ENCODE data around the gene SLC44A3.

Gene SLC44A3

GRCh38 chr1:94819238-94819944, 766 bp upstream of the SLC44A3 start:
- H3K9me3 ChIP-seq (ENCODE audit: control insufficient read depth in 1 of 2, low read length in 2 of 2), result no peaks in the 10 kb centered on the region
- H3K4me1 ChIP-seq (ENCODE audit: control insufficient read depth in 1 of 2, insufficient read depth in 2 of 2, low read length in 2 of 2), result no peaks in the 10 kb centered on the region
- peaks cover 4% of the 10 kb centered on the region for H3K27me3 ChIP-seq (ENCODE audit: low read depth, low read length)
- H3K27ac ChIP-seq (ENCODE audit: low read length), result peak overlapping the region; percentile 70
- no peaks in the 10 kb centered on the region for H3K36me3 ChIP-seq (ENCODE audit: control insufficient read depth in 1 of 2, insufficient read depth in 2 of 2, low read length in 2 of 2)
- H3K4me3 ChIP-seq (ENCODE audit: low read depth in 1 of 2, low read length in 2 of 2), result peak overlapping the region; percentile 64 to 73

GRCh38 chr1:94820936-94821335, 779 bp downstream of the SLC44A3 start:
- H3K4me3 ChIP-seq (ENCODE audit: low read depth in 1 of 2, low read length in 2 of 2), result peak overlapping the region; percentile 62 to 64
- peaks cover 4% of the 10 kb centered on the region for H3K27me3 ChIP-seq (ENCODE audit: low read depth, low read length)
- H3K36me3 ChIP-seq (ENCODE audit: control insufficient read depth in 1 of 2, insufficient read depth in 2 of 2, low read length in 2 of 2), result no peaks in the 10 kb centered on the region
- no peaks in the 10 kb centered on the region for H3K9me3 ChIP-seq (ENCODE audit: control insufficient read depth in 1 of 2, low read length in 2 of 2)
- H3K4me1 ChIP-seq (ENCODE audit: control insufficient read depth in 1 of 2, insufficient read depth in 2 of 2, low read length in 2 of 2), result no peaks in the 10 kb centered on the region
- peak overlapping the region; percentile 52 for H3K27ac ChIP-seq (ENCODE audit: low read length)

DNA sequence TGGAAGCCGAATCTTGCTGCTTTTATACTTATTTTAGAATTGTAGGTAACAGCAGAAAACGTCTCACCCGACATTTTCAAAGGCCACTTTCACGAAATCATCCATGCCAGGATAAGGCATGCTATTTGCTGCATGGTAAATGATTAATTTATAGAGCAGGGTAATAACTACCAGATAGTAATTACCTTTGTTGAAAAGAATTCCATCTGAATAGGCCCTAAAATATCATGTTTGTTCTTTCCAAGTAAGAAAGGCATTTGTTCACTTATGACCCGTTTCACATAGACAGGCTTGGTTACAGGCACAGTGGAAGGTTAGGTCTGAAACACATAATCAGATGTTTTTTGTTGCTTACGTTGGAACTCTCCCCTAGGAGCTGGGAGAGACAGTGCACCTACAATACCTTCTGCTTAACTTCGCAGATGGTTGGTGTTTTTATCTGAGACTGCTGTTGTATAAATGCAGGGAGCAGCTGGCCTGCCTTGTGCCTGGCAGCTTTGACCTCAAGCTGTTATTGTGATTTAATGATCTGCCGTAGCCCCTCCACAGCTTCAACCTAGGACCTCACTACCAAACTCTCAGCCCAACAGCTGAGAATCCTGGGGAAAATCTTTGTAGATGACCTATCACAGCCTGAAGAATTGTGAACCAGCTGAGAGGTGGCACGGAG, 1.6 kb downstream of the SLC44A3 start:
- no peaks in the 10 kb centered on the region for H3K9me3 ChIP-seq (ENCODE audit: control insufficient read depth in 1 of 2, low read length in 2 of 2)
- H3K27me3 ChIP-seq (ENCODE audit: low read depth, low read length), result peaks cover 4% of the 10 kb centered on the region
- H3K4me1 ChIP-seq (ENCODE audit: control insufficient read depth in 1 of 2, insufficient read depth in 2 of 2, low read length in 2 of 2), result no peaks in the 10 kb centered on the region
- no peak overlapping the region for H3K27ac ChIP-seq (ENCODE audit: low read length)
- H3K4me3 ChIP-seq (ENCODE audit: low read depth in 1 of 2, low read length in 2 of 2), result peak overlapping the region in 1 of 2 donors; percentile 62
- no peaks in the 10 kb centered on the region for H3K36me3 ChIP-seq (ENCODE audit: control insufficient read depth in 1 of 2, insufficient read depth in 2 of 2, low read length in 2 of 2)

DNA sequence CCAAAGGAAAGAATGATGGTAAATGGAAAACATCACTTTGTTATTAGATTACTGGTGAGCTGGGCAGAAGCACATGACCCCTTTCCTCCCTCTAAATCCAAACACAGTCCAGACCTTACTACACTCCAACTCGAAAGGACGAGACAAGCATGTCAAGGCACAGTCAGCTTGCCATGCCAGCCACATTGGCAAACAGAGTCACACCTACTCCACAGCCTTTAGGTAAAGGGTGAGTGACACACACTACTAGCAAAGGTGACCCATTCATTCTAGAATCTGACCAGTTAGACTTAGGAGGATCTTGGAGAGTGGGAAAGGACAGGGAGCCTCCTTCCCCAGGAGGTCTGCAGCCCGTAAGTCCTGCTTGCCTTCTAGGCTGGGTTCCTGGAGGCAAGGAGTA, 3.0 kb downstream of the SLC44A3 start:
- no peak overlapping the region for H3K27ac ChIP-seq (ENCODE audit: low read length)
- peaks cover 4% of the 10 kb centered on the region for H3K27me3 ChIP-seq (ENCODE audit: low read depth, low read length)
- peaks cover 0 to 6% of the 10 kb centered on the region in 2 donors for H3K36me3 ChIP-seq (ENCODE audit: control insufficient read depth in 1 of 2, insufficient read depth in 2 of 2, low read length in 2 of 2)
- H3K4me1 ChIP-seq (ENCODE audit: control insufficient read depth in 1 of 2, insufficient read depth in 2 of 2, low read length in 2 of 2), result no peaks in the 10 kb centered on the region
- H3K9me3 ChIP-seq (ENCODE audit: control insufficient read depth in 1 of 2, low read length in 2 of 2), result no peaks in the 10 kb centered on the region
- no peak overlapping the region for H3K4me3 ChIP-seq (ENCODE audit: low read depth in 1 of 2, low read length in 2 of 2)

GRCh38 chr1:94825936-94826335, 5.8 kb downstream of the SLC44A3 start:
- Histone ChIP-seq H3K9me3 (ENCODE audit: control insufficient read depth in 1 of 2, low read length in 2 of 2) (no peaks in the 10 kb centered on the region), H3K27ac (ENCODE audit: low read length) (no peak overlapping the region), H3K4me3 (ENCODE audit: low read depth in 1 of 2, low read length in 2 of 2) (no peak overlapping the region), H3K36me3 (ENCODE audit: control insufficient read depth in 1 of 2, insufficient read depth in 2 of 2, low read length in 2 of 2) (peaks cover 0 to 15% of the 10 kb centered on the region in 2 donors), H3K27me3 (ENCODE audit: low read depth, low read length) (no peaks in the 10 kb centered on the region), H3K4me1 (ENCODE audit: control insufficient read depth in 1 of 2, insufficient read depth in 2 of 2, low read length in 2 of 2) (no peaks in the 10 kb centered on the region)

- no peaks in the 10 kb centered on the region for H3K27me3 ChIP-seq (ENCODE audit: low read depth, low read length)
- no peak overlapping the region for H3K27ac ChIP-seq (ENCODE audit: low read length)
- no peaks in the 10 kb centered on the region for H3K4me1 ChIP-seq (ENCODE audit: control insufficient read depth in 1 of 2, insufficient read depth in 2 of 2, low read length in 2 of 2)
- no peaks in the 10 kb centered on the region for H3K9me3 ChIP-seq (ENCODE audit: control insufficient read depth in 1 of 2, low read length in 2 of 2)
- no peak overlapping the region for H3K4me3 ChIP-seq (ENCODE audit: low read depth in 1 of 2, low read length in 2 of 2)
- peaks cover 0 to 15% of the 10 kb centered on the region in 2 donors for H3K36me3 ChIP-seq (ENCODE audit: control insufficient read depth in 1 of 2, insufficient read depth in 2 of 2, low read length in 2 of 2)
These were observed 7.3 kb downstream of the SLC44A3 start for GRCh38 chr1:94827434-94827833.

- H3K9me3 ChIP-seq (ENCODE audit: control insufficient read depth in 1 of 2, low read length in 2 of 2), result no peaks in the 10 kb centered on the region
- H3K4me3 ChIP-seq (ENCODE audit: low read depth in 1 of 2, low read length in 2 of 2), result no peak overlapping the region
- H3K27ac ChIP-seq (ENCODE audit: low read length), result no peak overlapping the region
- no peaks in the 10 kb centered on the region for H3K27me3 ChIP-seq (ENCODE audit: low read depth, low read length)
- H3K36me3 ChIP-seq (ENCODE audit: control insufficient read depth in 1 of 2, insufficient read depth in 2 of 2, low read length in 2 of 2), result peaks cover 0 to 15% of the 10 kb centered on the region in 2 donors
- H3K4me1 ChIP-seq (ENCODE audit: control insufficient read depth in 1 of 2, insufficient read depth in 2 of 2, low read length in 2 of 2), result no peaks in the 10 kb centered on the region
These were observed 8.1 kb downstream of the SLC44A3 start for GRCh38 chr1:94828251-94828650.

- no peak overlapping the region for H3K4me3 ChIP-seq (ENCODE audit: low read depth in 1 of 2, low read length in 2 of 2)
- no peaks in the 10 kb centered on the region for H3K27me3 ChIP-seq (ENCODE audit: low read depth, low read length)
- H3K36me3 ChIP-seq (ENCODE audit: control insufficient read depth in 1 of 2, insufficient read depth in 2 of 2, low read length in 2 of 2), result peaks cover 0 to 15% of the 10 kb centered on the region in 2 donors
- H3K4me1 ChIP-seq (ENCODE audit: control insufficient read depth in 1 of 2, insufficient read depth in 2 of 2, low read length in 2 of 2), result no peaks in the 10 kb centered on the region
- no peak overlapping the region for H3K27ac ChIP-seq (ENCODE audit: low read length)
- no peaks in the 10 kb centered on the region for H3K9me3 ChIP-seq (ENCODE audit: control insufficient read depth in 1 of 2, low read length in 2 of 2)
These were observed 11.5 kb downstream of the SLC44A3 start for GRCh38 chr1:94831641-94832040.

DNA sequence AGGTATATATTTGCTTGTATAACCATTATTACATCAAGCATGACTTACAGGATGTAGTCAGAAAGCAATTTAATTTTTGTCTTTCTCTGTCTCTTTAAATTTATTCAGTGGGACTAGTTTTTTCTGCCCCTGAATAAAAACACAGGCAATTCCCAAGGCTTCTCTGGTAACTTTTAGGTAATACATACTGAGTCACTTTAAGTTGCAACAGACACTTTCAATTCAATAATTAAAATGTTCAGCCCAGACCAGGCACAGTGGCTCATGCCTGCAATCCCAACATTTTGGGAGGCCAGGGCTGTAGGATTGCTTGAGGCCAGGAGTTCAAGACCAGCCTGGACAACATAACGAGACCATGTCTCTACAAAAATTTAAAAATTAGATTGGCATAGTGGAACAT, 12.3 kb downstream of the SLC44A3 start:
- no peaks in the 10 kb centered on the region for H3K4me1 ChIP-seq (ENCODE audit: control insufficient read depth in 1 of 2, insufficient read depth in 2 of 2, low read length in 2 of 2)
- H3K4me3 ChIP-seq (ENCODE audit: low read depth in 1 of 2, low read length in 2 of 2), result no peak overlapping the region
- peaks cover 0 to 13% of the 10 kb centered on the region in 2 donors for H3K36me3 ChIP-seq (ENCODE audit: control insufficient read depth in 1 of 2, insufficient read depth in 2 of 2, low read length in 2 of 2)
- H3K9me3 ChIP-seq (ENCODE audit: control insufficient read depth in 1 of 2, low read length in 2 of 2), result no peaks in the 10 kb centered on the region
- no peaks in the 10 kb centered on the region for H3K27me3 ChIP-seq (ENCODE audit: low read depth, low read length)
- H3K27ac ChIP-seq (ENCODE audit: low read length), result no peak overlapping the region

DNA sequence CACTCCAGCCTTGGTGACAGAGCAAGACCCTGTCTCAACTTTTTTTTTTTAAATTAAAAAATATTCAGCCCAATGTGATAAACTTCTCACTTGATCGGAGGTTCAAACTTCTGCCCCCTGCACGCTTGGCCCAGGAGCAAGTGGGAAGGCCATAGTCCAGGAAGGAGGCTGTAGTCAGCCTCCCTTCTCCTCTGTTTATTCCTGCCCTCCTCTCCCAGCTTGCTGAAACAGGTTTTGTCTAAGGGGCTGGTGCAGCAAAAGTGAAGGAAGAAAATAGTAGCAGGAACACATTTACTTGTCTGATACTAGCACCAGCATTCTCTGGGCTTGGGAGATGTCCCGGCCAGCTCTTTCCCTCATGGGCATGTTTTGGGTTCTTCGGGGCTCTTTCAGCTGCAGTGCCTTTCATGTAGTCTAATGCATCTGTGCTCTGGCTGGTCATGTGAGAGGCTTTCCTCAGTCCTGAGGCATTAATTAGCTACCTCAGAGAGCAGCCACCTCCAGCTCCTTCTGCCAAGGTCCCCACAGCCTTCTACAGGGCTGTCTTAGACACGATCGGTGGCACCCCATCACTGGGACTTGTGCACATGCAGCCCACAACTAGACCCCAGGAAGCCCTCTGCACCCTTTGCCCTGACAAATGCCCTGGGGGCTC, 12.9 kb downstream of the SLC44A3 start:
- no peaks in the 10 kb centered on the region for H3K27me3 ChIP-seq (ENCODE audit: low read depth, low read length)
- no peak overlapping the region for H3K27ac ChIP-seq (ENCODE audit: low read length)
- no peaks in the 10 kb centered on the region for H3K9me3 ChIP-seq (ENCODE audit: control insufficient read depth in 1 of 2, low read length in 2 of 2)
- no peak overlapping the region for H3K4me3 ChIP-seq (ENCODE audit: low read depth in 1 of 2, low read length in 2 of 2)
- H3K36me3 ChIP-seq (ENCODE audit: control insufficient read depth in 1 of 2, insufficient read depth in 2 of 2, low read length in 2 of 2), result peaks cover 0 to 9% of the 10 kb centered on the region in 2 donors
- no peaks in the 10 kb centered on the region for H3K4me1 ChIP-seq (ENCODE audit: control insufficient read depth in 1 of 2, insufficient read depth in 2 of 2, low read length in 2 of 2)

DNA sequence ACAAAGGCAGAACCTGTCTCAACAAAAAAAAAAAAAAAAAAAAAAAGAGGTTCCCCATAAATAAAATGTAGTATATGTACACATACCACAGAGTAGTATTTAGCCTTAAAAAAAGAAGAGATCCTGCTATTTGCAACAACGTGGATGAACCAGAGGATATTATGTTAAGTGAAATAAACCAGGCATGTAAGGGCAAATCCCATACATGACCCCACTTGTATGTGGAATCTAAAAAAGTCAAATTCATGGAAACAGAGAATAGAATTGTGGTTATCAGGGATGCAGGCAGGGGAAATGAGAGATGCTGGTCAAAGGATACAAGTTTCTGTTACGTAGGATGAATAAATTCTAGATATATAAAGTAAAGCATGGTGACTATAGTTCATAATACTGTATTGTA, 16.7 kb downstream of the SLC44A3 start:
- Histone ChIP-seq H3K9me3 (ENCODE audit: control insufficient read depth in 1 of 2, low read length in 2 of 2) (no peaks in the 10 kb centered on the region), H3K27me3 (ENCODE audit: low read depth, low read length) (no peaks in the 10 kb centered on the region), H3K27ac (ENCODE audit: low read length) (no peak overlapping the region), H3K4me1 (ENCODE audit: control insufficient read depth in 1 of 2, insufficient read depth in 2 of 2, low read length in 2 of 2) (no peaks in the 10 kb centered on the region), H3K4me3 (ENCODE audit: low read depth in 1 of 2, low read length in 2 of 2) (no peak overlapping the region), H3K36me3 (ENCODE audit: control insufficient read depth in 1 of 2, insufficient read depth in 2 of 2, low read length in 2 of 2) (peaks cover 4 to 6% of the 10 kb centered on the region in 2 donors)

Measured in muscle layer of duodenum (tissue), 2 donors.